ENCODE results near the gene GRID1. TPM values are rescaled to one million over a fixed set of nuclear protein-coding genes. Genes with fewer than 3 reads are reported as not detected.

The GRID1 gene
- total RNA-seq, 3 donors from 2014 or later = 2.3 to 8.5 (median 5.9) TPM

DNA sequence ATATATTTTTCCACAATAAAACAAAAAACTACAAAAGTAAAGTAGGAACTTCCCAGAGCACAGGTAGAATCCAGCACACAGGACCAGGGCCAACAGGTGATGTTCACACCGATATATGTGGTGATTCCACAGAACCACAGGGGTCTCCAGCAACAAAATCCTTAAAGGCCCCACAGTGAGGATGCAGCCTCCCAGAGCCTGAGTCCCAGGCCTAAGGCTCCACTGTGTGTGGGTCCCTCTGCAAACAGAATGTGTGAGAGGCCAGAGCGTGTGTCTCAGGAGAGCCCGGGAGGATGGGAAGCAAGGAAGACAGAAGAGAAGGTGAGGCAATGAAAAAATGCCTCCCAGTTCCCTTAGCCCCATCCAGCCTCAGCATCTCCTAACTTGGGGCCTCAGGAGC is 173.9 kb downstream of the GRID1 start:
- H3K4me1 ChIP-seq = no peaks in the 10 kb centered on the region
- no peaks in the 10 kb centered on the region for H3K36me3 ChIP-seq
- no peaks in the 10 kb centered on the region for H3K9me3 ChIP-seq
- H3K4me3 ChIP-seq = no peak overlapping the region
- no peak overlapping the region for H3K27ac ChIP-seq
- no peak for DNase-seq (ENCODE audit: low spot score in 2 of 2)
- TF ChIP-seq POLR2A (IDR thresholded peaks at IDR 0.05) = no peak
- no peak for TF ChIP-seq POLR2AphosphoS5 (IDR thresholded peaks at IDR 0.05)
- no peak for TF ChIP-seq CTCF (IDR thresholded peaks at IDR 0.05)
- H3K27me3 ChIP-seq = no peaks in the 10 kb centered on the region
- intact Hi-C loops (cut with DNase I; ENCODE audit: low total_unique reads) = no loop called here

DNA sequence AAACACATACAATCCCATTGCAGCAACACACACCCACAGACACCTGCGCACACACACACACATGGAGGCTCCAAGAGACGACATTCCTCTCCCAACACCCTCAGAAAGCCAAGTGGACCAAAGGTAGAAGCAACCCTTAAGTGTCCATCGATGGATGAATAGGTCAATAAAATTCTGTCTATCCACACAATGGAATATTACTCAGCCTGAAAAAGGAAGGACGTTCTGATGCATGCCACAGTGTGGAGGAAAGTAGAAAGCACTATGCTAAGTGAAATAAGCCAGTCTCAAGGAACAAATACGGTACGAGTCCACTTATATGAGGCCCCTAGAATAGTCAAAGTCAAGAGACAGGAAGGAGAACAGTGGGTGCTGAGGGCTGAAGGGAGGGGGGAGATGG is 174.4 kb downstream of the GRID1 start:
- no peak overlapping the region for H3K27ac ChIP-seq
- intact Hi-C loops (cut with DNase I; ENCODE audit: low total_unique reads) = no loop called here
- H3K9me3 ChIP-seq = no peaks in the 10 kb centered on the region
- H3K4me3 ChIP-seq = no peak overlapping the region
- TF ChIP-seq POLR2A (IDR thresholded peaks at IDR 0.05) = no peak
- no peak for TF ChIP-seq CTCF (IDR thresholded peaks at IDR 0.05)
- TF ChIP-seq POLR2AphosphoS5 (IDR thresholded peaks at IDR 0.05) = no peak
- H3K4me1 ChIP-seq = no peaks in the 10 kb centered on the region
- no peaks in the 10 kb centered on the region for H3K36me3 ChIP-seq
- no peak for DNase-seq (ENCODE audit: low spot score in 2 of 2)
- no peaks in the 10 kb centered on the region for H3K27me3 ChIP-seq

DNA sequence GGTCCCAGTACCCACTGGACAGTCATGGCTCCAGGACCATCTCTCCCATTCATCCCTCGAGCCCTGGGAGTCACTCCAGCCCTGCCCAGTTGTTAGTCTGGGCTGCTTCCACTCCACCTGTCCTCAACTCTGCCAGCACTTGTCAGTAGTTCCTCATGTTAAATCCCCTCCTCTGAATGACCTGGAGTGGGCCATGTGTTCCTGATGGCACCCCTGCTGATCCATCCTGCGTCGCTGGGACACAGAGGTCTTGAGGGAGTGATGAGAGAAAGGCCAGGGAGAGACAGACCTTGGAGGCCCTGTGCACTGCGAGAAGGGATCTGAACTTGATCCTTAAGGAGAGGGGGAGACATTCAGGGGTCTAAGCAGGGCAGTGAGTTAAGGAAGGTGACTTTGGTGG is 174.9 kb downstream of the GRID1 start:
- H3K9me3 ChIP-seq = no peaks in the 10 kb centered on the region
- no peaks in the 10 kb centered on the region for H3K4me1 ChIP-seq
- H3K36me3 ChIP-seq = no peaks in the 10 kb centered on the region
- no peak for DNase-seq (ENCODE audit: low spot score in 2 of 2)
- TF ChIP-seq POLR2AphosphoS5 (IDR thresholded peaks at IDR 0.05) = no peak
- TF ChIP-seq POLR2A (IDR thresholded peaks at IDR 0.05) = no peak
- TF ChIP-seq CTCF (IDR thresholded peaks at IDR 0.05) = no peak
- H3K4me3 ChIP-seq = no peak overlapping the region
- H3K27ac ChIP-seq = no peak overlapping the region
- H3K27me3 ChIP-seq = no peaks in the 10 kb centered on the region
- intact Hi-C loops (cut with DNase I; ENCODE audit: low total_unique reads) = no loop called here

- no peaks in the 10 kb centered on the region for H3K27me3 ChIP-seq
- no peaks in the 10 kb centered on the region for H3K36me3 ChIP-seq
- no peak overlapping the region for H3K27ac ChIP-seq
- no peak overlapping the region for H3K4me3 ChIP-seq
- no peak for DNase-seq (ENCODE audit: low spot score in 2 of 2)
- TF ChIP-seq CTCF (IDR thresholded peaks at IDR 0.05) = no peak
- TF ChIP-seq POLR2A (IDR thresholded peaks at IDR 0.05) = no peak
- TF ChIP-seq POLR2AphosphoS5 (IDR thresholded peaks at IDR 0.05) = no peak
- no peaks in the 10 kb centered on the region for H3K4me1 ChIP-seq
- intact Hi-C loops (cut with DNase I; ENCODE audit: low total_unique reads) = no loop called here
- H3K9me3 ChIP-seq = no peaks in the 10 kb centered on the region
These were observed 175.4 kb downstream of the GRID1 start for GRCh38 chr10:86191166-86191565.

GRCh38 chr10:86190291-86190690 is 176.3 kb downstream of the GRID1 start:
- intact Hi-C loops (cut with DNase I; ENCODE audit: low total_unique reads) = no loop called here
- no peak for DNase-seq (ENCODE audit: low spot score in 2 of 2)

More at GRCh38 chr10:86190291-86190690, 176.3 kb downstream of the GRID1 start:
- Histone ChIP-seq H3K4me1 (no peaks in the 10 kb centered on the region), H3K9me3 (no peaks in the 10 kb centered on the region), H3K27me3 (no peaks in the 10 kb centered on the region), H3K4me3 (no peak overlapping the region), H3K27ac (no peak overlapping the region), H3K36me3 (no peaks in the 10 kb centered on the region)
- no peak for TF ChIP-seq CTCF (IDR thresholded peaks at IDR 0.05)
- no peak for TF ChIP-seq POLR2A (IDR thresholded peaks at IDR 0.05)
- TF ChIP-seq POLR2AphosphoS5 (IDR thresholded peaks at IDR 0.05) = no peak

Data from breast epithelium (tissue), 4 donors.